GM18858 (cell line): ENCODE measurements around the gene RPH3AL.
"Not testable (repeated sequence)": the region's sequence is repeated elsewhere in the genome, so short reads cannot be mapped to it uniquely, and the experiment has no call there.

ENCODE experiments used
- ATAC-seq: cut with Tn5 transposase; IDR thresholded peaks from one replicate; pipeline ENCODE4 v1.9.1; 2021; ENCODE audit not compliant: unreplicated experiment

The RPH3AL gene

DNA sequence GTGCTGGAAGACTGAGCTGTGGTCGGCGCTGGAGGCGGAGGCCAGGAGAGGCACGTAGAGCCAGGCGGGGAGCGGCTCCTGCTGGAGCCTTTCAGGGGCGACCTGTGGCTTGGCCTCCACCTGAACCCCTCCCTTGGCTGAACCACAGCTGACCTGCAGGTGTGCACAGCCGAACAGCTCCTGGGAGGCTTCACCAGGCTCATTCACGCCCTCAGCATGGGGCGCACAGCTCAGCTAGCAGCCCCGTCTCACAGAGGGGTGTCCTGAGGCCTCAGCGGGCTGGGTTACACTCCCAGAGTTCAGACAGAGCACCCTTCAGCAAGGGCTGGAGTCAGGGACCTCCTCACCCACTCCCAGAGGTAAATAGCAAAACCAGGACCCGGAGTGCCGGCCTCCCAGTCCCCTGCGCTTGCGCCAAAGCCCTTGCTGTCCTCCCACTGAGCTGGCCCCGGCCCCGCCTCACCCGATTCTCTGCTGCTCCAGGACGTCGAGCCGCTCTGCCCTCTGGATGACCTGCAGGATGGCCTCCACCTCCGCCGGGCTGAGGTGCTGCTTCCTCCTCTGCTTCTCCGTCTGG lies 31.7 kb downstream of the RPH3AL start:
- no peak for ATAC-seq

DNA sequence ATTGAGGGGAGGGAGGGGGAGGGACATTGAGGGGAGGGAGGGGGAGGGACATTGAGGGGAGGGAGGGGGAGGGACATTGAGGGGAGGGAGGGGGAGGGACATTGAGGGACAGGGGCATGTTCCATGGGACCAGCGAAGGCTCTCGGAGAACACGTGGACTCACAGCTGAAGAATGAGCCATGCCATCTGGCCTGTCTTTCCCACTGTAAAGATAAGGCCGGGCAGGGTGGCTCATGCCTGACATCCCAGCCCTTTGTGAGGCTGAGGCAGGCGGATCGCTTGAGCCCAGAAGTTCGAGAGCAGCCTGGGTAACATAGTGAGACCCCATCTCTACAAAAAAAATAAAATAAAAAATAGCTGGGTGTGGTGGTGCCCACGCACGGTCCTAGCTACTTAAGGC lies 32.5 kb downstream of the RPH3AL start:
- ATAC-seq: no peak

DNA sequence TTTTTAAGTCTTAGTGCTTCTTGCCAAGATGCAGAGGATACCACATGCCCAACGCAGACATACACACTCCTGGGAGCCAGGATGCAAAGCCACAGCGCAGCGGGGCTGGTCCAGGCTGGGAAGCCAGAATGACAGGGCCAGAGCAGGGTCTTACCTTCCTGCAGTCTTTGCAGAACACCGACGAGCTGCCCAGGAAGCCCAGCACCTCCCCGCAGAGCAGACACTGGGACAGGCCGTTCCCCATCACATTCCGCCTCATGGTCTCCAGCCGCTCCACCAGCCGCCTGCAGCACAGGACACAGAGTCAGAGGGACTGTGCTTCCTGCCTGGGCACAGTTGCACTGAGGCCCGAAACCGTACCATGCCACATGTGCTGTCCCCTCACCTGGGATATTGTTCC lies 33.3 kb downstream of the RPH3AL start:
- no peak for ATAC-seq

DNA sequence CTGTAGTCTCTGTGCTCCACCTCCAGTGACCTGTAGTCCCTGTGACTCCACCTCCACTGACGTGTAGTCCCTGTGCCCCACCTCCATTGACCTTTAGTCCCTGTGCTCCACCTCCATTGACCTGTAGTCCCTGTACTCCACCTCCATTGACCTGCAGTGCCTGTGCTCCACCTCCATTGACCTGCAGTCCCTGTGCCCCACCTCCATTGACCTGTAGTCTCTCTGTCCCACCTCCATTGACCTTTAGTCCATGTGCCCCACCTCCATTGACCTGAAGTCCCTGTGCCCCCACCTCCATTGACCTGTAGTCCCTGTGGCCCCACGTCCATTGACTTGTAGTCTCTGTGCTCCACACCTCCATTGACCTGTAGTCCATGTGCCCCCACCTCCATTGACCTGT lies 35.5 kb downstream of the RPH3AL start:
- ATAC-seq: not testable (repeated sequence)

DNA sequence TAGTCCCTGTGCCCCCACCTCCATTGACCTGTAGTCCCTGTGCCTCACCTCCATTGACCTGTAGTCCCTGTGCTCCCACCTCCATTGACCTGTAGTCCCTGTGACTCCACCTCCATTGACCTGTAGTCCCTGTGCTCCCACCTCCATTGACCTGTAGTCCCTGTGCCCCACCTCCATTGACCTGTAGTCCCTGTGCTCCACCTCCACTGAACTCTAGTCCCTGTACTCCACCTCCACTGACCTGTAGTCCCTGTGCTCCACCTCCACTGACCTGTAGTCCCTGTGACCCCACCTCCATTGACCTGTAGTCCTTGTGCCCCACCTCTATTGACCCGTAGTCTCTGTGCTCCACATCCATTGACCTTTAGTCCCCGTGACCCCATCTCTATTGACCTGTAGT lies 37.2 kb downstream of the RPH3AL start:
- not testable (repeated sequence) for ATAC-seq

DNA sequence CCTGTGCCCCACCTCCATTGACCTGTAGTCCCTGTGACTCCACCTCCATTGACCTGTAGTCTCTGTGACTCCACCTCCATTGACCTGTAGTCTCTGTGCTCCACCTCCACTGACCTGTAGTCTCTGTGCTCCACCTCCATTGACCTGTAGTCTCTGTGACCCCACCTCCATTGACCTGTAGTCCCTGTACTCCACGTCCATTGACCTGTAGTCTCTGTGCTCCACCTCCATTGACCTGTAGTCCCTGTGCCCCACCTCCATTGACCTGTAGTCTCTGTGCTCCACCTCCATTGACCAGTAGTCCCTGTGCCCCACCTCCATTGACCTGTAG lies 38.0 kb downstream of the RPH3AL start:
- not testable (repeated sequence) for ATAC-seq

DNA sequence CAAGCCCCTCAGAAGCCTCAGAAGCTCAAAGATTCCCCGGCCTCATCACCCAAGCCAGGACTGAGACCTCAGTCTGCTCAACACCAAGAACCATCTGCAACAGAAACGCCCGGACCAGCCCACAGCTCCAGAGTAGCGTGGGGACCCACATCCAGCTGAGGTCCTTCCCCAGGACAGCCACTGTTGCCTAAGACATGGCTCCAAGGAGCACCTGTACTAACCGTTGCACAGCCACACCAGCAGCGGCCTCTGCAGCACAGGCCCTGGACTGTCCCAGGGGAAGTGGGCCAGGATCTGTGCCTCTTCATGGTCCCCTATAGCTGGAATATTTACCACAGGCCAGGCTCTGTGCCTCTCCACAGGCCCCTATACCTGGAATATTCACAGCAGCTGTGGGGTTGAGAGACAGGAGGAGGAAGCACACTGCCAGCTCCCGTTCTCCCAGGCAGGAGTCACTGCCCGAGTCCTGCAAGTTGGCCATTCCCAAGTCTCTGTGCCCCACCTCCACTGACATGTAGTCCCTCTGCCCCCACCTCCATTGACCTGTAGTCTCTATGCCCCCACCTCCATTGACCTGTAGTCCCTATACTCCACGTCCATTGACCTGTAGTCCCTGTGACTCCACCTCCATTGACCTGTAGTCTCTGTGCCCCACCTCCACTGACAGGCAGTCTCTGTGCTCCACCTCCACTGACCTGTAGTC lies 38.5 kb downstream of the RPH3AL start:
- no peak for ATAC-seq

DNA sequence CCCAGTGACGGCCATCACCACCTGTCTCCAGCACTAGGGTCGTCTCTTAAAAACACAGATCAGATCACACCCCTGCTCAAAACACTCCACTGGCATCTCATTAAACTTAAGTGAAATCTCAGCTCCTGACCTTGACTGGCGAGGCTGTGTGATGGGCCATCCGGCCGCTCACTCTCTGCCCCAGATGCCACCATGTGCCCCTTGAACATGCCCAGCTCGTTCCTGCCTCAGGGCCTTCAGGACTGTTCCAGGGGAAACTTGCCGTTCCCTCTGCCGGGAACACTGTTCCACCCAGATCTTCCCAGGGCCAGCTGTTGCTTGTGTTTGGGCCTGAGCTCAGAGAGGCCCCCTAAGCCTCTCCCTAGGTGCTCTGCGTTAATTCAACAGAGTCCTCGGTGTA lies 39.4 kb downstream of the RPH3AL start:
- ATAC-seq: no peak

DNA sequence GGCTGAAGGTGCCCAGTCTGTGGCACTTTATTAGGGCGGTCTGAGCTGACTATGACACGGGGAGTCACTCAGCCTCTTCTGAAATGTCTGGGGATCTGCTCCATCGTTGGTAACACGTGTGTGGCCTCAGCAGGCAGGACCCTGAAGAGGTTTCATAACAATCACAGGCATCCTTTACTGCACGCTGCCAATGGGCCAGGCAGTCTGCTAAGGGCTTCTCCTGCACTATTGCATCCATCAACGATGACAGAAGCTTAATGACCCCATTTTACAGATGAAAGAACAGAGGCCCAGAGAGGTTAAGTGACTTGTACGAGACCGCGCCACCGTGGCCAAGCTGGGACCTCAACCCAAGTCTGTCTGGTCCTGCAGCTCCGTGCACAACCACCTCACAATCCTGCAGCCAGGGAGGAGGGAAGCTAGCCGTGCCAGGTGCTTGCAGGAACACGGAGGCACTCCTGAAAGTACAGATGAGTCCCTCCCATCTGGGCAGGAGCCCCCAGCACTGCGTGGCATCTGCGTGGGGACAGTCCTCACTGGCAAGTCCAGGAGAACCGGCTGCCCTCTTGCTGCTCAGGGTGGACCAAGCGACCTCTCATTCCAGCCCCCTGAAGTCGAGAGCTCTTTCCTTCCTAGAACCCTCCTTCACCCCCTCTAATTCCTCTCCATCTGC lies 40.0 kb downstream of the RPH3AL start:
- no peak for ATAC-seq

DNA sequence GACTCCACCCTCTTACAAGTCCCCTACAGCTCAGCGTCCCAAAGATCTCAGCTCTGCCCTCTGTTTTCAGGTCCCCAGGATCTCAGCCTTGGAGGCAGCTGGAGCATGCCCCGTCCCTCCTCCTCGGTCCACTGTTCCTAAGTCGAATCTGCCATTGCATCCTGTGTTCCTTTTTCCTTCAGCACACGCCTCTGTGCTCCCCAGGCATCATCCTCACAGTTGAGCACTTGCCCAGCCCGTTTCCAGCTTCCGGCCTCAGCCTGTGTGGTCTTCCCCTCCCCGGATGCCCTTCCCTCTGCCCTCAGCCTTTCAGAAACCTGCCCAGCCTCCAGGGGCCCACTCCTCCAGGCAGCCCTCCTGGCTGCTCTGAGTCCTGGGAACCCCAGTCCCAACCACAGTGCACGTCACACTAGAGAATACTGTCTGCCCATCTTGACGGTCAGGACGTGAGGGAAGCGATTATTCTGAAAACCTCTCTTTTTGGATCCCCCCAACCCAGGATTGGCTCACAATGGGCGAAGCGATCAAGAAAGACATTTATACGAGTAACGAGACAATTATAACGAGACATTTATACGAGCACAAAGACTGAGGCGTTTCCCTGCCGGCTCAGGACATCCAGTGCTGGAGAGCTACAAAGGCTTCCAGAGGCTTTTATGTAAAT lies 41.4 kb downstream of the RPH3AL start:
- no peak for ATAC-seq

DNA sequence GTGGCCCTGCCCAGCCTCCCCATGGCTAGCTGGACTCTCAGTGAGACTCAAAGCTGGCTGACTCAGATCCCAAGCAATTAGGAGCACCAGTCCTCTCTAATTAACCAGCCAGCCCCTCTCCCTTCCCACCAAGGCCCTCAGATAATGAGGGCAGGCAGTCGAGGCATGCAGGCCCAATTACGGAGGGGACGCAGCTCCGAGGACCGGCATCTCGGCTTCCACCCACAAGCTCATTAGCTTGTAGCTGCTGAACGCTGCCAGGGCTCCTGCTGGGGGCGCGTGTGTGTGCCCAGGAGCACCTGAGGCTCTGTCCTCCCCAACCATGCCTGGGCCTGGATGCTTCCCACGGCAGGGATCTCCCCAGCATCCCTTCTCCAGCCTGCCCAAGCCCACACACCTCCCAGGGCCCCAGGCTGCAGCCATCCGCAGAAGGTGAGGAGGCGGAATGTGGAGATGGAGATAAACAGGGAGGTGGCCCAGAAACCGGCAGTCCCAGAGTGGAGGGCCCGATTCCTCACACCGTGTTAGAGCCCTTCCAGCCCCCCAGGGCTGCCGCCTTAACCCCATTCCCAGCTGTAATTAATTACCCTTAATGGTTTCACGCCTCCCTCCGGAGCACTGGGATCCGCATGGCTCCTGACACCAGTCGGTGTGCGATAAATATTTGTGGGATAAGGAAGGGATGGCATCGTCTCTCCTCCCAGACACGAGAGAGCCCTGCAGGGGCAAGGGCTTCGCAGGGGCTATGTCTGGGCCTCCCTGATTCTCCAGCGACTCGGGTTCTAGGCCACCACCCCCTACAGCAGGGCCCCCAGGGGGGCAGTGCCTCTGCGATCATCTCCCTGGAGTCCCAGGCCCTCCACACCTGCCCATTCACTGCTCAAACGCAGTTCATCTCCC lies 42.2 kb downstream of the RPH3AL start:
- no peak for ATAC-seq

DNA sequence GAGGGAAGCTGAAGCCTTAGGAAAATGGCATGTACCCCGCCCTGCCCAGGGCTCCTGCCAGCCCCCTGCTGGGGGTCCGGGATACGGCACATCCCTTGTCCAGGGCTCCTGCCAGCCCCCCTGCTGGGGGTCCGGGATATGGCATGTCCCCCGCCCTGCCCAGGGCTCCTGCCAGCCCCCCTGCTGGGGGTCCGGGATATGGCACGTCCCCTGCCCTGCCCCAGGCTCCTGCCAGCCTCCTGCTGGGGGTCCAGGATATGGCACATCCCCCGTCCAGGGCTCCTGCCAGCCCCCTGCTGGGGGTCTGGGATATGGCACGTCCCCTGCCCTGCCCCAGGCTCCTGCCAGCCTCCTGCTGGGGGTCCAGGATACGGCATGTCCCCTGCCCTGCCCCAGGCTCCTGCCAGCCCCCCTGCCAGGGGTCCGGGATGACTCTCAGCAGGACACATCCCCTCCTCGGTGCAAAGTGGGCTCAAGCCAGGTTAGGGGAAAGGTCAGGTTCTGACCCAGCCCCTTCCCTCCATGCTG lies 43.2 kb downstream of the RPH3AL start:
- no peak for ATAC-seq

DNA sequence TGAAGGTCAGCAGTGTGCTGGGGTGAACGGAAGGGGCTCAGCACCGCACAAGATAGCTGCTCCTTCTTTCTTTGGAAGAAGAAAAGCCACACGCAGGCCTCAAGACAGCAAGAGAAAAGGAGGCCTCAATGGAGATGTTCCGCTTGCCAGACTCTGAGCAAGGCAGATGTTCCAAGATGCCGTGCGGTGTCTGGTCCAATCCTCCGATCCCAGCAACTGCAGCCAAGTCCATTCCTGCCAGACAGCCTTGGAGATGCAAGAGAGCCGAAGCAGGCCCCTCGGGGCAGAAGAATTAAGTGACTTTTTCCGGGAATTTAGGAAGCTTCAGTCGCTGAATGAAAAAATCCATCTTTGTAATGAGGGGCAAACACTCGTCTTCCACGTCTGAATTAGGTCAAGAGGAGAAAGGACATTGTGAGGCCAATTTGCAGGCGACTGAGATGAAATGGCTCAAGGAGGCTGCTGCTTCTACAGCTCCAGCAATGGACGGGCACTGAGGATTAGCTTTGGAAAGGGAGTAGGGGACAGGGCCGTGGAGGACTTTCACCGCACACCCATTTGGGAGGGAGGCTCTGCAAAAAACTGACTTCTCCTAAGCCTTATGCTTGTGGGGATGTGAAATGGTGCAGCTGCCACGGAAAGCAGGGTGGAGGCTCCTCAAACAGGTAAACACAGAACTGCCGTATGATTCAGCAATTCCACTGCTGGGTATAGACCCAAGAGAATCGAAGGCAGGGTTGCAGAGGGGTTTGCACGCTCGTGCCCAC lies 44.7 kb downstream of the RPH3AL start:
- no peak for ATAC-seq

DNA sequence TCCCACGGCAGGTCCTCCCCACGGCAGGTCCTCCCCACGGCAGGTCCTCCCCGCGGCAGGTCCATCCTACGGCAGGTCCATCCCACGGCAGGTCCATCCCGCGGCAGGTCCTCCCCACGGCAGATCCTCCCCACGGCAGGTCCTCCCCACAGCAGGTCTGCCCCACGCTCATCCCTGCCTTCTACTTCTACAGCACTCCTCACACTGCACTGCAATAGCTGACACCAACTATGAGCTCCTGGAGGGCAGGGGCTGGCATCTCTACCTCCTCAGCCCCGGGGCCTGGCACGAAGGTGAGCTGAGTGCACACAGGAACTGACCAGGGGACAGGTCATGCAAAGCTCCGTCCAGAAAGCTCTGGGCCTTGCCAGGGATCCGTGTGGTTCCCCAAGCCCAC lies 45.3 kb downstream of the RPH3AL start:
- no peak for ATAC-seq

DNA sequence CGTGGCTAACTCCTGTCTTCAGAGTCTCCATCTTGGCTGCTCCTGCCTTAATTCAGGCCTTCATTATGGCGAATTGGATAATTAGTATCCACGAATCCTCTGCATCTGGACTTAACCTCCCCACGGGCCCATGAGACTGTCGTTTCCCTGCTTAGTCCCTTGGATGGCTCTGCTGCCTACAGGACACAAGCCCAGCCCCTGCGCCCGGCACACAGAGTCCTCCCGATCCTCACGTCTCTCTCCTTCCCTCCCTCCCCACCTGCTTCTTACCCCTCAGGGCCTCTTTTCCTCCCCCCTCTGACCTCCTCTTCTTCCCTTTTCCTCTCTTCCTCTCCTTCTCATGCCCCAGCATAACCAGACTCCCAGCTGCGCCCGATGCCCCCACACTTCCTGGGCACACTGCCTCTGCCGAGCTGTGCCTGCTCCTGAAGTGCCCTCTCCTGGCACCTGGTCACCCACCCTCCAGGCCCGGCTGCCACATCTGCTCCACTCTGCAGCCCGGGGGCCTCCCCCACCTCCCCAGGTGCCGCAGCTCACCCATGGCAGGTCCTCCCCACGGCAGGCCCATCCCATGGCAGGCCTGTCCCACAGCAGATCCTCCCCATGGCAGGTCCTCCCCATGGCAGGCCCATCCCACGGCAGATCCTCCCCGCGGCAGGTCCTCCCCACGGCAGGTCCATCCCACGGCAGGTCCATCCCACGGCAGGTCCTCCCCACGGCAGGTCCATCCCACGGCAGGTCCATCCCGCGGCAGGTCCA lies 45.9 kb downstream of the RPH3AL start:
- ATAC-seq: no peak

DNA sequence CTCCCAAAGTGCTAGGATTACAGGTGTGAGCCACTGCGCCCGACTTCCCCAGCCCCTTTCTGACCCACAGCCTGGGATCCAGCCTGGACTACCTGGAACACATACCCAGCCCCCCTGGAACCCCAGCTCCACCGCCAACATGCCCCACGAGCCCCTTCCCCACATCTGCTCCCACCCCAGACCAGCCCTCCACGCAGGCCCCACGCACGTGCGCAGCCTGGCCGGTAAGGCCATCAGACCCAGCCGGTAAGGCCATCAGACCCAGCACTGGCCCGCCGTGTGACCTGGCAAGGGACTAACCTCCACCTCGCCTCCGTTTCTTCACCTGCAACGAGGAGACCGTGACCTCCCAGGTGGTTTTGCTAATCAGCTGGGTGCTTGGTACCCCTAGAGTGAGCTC lies 46.5 kb downstream of the RPH3AL start:
- ATAC-seq: no peak

DNA sequence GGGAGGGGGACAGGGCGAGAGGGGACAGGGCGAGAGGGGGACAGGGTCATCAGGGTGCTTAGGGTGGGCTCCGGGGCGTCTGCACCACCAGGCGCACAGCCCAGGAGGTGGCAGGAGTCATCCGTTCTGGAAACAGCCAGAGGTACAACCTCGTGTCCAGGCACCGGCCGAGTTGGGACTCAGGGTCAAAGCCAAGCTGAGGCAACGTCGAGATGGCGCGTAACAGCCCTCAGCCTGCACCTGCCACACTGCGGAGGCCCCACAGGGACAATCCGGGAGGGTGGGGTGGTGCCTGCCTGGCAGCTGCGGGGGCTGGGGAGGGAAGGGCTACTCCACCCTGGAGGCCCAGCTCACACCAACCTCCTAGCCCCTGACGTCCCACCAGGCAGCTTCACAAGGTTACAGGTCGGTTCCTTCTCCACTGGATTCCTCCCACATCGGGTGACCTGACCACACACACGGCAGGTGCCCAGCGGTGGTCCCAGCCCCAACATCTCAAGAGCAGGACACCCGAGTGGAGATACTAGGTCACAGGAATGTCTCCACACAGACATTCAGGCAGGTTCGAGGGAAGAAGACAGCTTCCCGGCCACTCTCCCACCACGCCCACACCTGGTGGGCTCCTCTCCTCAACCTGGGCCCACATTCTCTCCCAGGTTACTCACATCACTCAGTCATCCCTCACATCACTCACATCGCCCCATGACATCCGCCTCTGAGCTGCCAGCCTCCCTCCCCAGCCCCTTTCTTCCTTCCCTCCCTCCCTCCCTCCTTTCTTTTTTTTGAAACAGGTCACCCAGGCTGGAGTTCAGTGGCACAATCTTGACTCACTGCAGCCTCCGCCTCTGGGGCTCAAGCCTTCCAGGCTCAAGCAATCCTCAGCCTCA lies 47.3 kb downstream of the RPH3AL start:
- no peak for ATAC-seq

DNA sequence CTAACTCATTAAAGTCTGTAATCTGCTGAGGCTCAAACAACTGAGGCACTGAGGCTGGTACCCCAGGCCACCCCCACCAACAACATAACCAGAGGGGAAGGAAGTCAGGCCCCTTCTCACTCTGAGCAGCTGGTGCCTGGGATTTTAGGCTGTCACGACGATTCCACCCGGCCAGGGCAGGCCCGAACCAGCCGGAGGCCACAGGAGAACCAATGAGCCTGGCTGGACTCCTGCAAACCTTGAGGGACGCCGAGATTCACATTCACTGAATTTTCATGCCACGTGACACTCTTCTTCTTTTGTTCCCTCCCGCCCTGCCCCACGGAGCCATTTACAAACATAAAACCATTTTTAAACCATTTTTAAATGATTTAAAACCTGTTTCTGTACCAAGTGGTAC lies 48.1 kb downstream of the RPH3AL start:
- no peak for ATAC-seq
